ENCODE measurements around the gene IMMP2L. TPM values are rescaled to one million over a fixed set of nuclear protein-coding genes. Genes with fewer than 3 reads are reported as not detected.

The IMMP2L gene
- total and polyA plus RNA-seq, 4 donors: 7.3 to 21.1 (median 12.4) TPM

DNA sequence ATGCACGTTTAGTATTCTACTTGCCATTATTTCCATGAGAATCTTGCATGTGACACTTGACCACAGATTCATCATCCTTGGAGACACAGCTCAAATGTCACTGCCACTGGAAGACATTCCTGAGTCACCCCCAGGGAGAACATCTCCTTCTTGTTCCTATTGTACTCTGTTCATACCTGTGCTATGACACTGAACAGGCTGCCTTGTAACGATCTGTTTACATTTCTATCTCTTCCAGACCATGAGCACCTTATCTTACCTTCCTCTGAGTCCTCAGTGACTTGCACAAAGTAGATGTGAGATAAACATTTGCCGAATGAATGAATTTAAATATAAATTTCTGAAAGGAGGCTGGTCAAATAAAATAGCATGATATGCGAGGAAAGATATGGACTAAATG, 803.2 kb downstream of the IMMP2L start (continued):
- TF ChIP-seq, protein P1, sequence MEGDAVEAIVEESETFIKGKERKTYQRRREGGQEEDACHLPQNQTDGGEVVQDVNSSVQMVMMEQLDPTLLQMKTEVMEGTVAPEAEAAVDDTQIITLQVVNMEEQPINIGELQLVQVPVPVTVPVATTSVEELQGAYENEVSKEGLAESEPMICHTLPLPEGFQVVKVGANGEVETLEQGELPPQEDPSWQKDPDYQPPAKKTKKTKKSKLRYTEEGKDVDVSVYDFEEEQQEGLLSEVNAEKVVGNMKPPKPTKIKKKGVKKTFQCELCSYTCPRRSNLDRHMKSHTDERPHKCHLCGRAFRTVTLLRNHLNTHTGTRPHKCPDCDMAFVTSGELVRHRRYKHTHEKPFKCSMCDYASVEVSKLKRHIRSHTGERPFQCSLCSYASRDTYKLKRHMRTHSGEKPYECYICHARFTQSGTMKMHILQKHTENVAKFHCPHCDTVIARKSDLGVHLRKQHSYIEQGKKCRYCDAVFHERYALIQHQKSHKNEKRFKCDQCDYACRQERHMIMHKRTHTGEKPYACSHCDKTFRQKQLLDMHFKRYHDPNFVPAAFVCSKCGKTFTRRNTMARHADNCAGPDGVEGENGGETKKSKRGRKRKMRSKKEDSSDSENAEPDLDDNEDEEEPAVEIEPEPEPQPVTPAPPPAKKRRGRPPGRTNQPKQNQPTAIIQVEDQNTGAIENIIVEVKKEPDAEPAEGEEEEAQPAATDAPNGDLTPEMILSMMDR (IDR thresholded peaks at IDR 0.05; ENCODE audit: low read depth, low read length, missing input control): no peak

DNA sequence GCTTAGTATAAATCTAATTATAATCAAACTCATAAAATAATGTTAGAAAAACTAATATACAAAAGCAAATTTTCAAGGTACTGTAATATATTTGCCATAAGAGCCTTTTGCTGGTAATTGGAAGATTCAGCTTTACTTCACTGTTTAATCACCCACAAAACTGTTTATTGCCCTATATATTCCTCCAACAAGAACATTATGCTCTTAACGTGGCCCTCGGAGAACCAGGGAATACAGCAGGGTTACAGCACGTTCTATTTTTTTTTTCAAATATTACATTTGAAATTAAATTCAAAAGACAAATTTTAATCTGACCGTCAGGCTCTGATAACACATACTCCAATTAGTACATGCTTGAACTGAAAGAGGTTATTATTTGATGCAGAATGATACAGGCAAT, 807.6 kb downstream of the IMMP2L start:
- Histone ChIP-seq H3K27me3 (ENCODE audit: control insufficient read depth in 4 of 4, insufficient read depth in 4 of 4, low read length in 3 of 4) (no peaks in the 10 kb centered on the region), H3K36me3 (ENCODE audit: control insufficient read depth in 4 of 4, insufficient read depth in 3 of 4, low read depth in 1 of 4, low read length in 3 of 4) (no peaks in the 10 kb centered on the region), H3K9ac (ENCODE audit: low read depth in 1 of 2, low read length in 2 of 2) (no peak overlapping the region), H3K4me3 (ENCODE audit: low read depth in 1 of 3, low read length in 3 of 3) (no peak overlapping the region), H3K27ac (ENCODE audit: low read depth in 1 of 2, low read length in 2 of 2) (no peak overlapping the region), H3K4me1 (ENCODE audit: control insufficient read depth in 4 of 4, insufficient read depth in 4 of 4, low read length in 3 of 4) (no peaks in the 10 kb centered on the region), H3K9me3 (ENCODE audit: control insufficient read depth in 4 of 4, low read length in 3 of 4) (no peaks in the 10 kb centered on the region)
- TF ChIP-seq EGR1 (IDR thresholded peaks at IDR 0.05; ENCODE audit: low read depth in 2 of 2): no peak
- TF ChIP-seq SP1 (IDR thresholded peaks at IDR 0.05): no peak
- no peak for TF ChIP-seq FOXA2 (IDR thresholded peaks at IDR 0.05)
- TF ChIP-seq REST (IDR thresholded peaks at IDR 0.05): no peak
- TF ChIP-seq JUND (IDR thresholded peaks at IDR 0.05): no peak
- TF ChIP-seq TAF1 (conservative IDR thresholded peaks at IDR 0.05): no peak
- TF ChIP-seq RXRA (IDR thresholded peaks at IDR 0.05): no peak
- TF ChIP-seq HNF4A (conservative IDR thresholded peaks at IDR 0.05): no peak
- TF ChIP-seq ATF3 (IDR thresholded peaks at IDR 0.05): no peak
- no peak for DNase-seq (ENCODE audit: low spot score)
- WGBS: 91% methylated on average over 4 of the region's 4 CpGs

DNA sequence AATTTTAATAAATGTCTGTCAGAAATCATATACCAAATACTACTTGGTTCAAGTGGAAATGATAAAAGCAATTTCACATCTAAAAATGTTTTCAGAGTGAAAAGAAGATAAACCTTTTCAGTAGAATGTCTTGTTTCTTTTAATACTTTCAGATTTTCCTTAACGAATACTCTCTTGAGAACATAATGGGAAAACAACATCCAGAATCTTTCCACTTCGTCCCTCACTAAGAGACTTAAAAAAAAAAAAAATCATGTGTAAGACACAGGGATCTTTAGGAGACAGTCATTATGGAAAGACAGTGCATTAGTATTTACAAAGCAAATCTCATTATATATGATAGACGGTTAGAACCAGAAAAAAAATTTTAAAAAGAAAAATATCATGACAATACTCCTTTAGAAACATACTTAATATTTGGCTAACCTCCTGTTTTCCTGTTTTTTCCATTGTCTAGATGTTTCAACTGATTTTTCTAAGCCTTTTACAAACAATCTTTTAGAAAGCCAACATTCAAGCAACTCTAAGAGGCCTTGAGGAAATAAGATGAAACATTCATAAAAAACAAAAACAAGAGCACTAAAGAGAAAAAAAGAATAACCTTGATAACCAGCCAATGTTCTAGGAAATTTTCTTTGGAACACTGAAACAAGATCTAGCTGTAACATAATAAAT, 811.2 kb downstream of the IMMP2L start:
- no peak overlapping the region for H3K27ac ChIP-seq (ENCODE audit: low read depth in 1 of 2, low read length in 2 of 2)
- no peaks in the 10 kb centered on the region for H3K9me3 ChIP-seq (ENCODE audit: control insufficient read depth in 4 of 4, low read length in 3 of 4)
- no peak for DNase-seq (ENCODE audit: low spot score)
- H3K9ac ChIP-seq (ENCODE audit: low read depth in 1 of 2, low read length in 2 of 2): no peak overlapping the region
- no peaks in the 10 kb centered on the region for H3K4me1 ChIP-seq (ENCODE audit: control insufficient read depth in 4 of 4, insufficient read depth in 4 of 4, low read length in 3 of 4)
- WGBS: 73% methylated on average over 3 of the region's 3 CpGs
- no peaks in the 10 kb centered on the region for H3K27me3 ChIP-seq (ENCODE audit: control insufficient read depth in 4 of 4, insufficient read depth in 4 of 4, low read length in 3 of 4)
- no peaks in the 10 kb centered on the region for H3K36me3 ChIP-seq (ENCODE audit: control insufficient read depth in 4 of 4, insufficient read depth in 3 of 4, low read depth in 1 of 4, low read length in 3 of 4)
- no peak overlapping the region for H3K4me3 ChIP-seq (ENCODE audit: low read depth in 1 of 3, low read length in 3 of 3)
- TF ChIP-seq EGR1 (IDR thresholded peaks at IDR 0.05; ENCODE audit: low read depth in 2 of 2) (no peak), RXRA (IDR thresholded peaks at IDR 0.05) (no peak), SP1 (IDR thresholded peaks at IDR 0.05) (no peak), YY1 (IDR thresholded peaks at IDR 0.05) (no peak), RAD21 (IDR thresholded peaks at IDR 0.05) (no peak), HNF4A (conservative IDR thresholded peaks at IDR 0.05) (no peak), ATF3 (IDR thresholded peaks at IDR 0.05) (no peak), REST (IDR thresholded peaks at IDR 0.05) (no peak), HNF4G (IDR thresholded peaks at IDR 0.05) (no peak), GABPA (IDR thresholded peaks at IDR 0.05 in 1 of 2, conservative IDR thresholded peaks at IDR 0.05 in 1 of 2) (no peak), JUND (IDR thresholded peaks at IDR 0.05) (no peak)
- TF ChIP-seq, protein P2, sequence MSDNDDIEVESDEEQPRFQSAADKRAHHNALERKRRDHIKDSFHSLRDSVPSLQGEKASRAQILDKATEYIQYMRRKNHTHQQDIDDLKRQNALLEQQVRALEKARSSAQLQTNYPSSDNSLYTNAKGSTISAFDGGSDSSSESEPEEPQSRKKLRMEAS (IDR thresholded peaks at IDR 0.05): no peak
- TF ChIP-seq, protein P3, sequence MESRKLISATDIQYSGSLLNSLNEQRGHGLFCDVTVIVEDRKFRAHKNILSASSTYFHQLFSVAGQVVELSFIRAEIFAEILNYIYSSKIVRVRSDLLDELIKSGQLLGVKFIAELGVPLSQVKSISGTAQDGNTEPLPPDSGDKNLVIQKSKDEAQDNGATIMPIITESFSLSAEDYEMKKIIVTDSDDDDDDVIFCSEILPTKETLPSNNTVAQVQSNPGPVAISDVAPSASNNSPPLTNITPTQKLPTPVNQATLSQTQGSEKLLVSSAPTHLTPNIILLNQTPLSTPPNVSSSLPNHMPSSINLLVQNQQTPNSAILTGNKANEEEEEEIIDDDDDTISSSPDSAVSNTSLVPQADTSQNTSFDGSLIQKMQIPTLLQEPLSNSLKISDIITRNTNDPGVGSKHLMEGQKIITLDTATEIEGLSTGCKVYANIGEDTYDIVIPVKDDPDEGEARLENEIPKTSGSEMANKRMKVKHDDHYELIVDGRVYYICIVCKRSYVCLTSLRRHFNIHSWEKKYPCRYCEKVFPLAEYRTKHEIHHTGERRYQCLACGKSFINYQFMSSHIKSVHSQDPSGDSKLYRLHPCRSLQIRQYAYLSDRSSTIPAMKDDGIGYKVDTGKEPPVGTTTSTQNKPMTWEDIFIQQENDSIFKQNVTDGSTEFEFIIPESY (IDR thresholded peaks at IDR 0.05): no peak

All from liver (tissue), 9 donors.